8988T (cell line): Measurements from ENCODE around the gene KCTD17.

Experiments
- DNase-seq: peaks from one replicate; pipeline ENCODE4 v3.0.0; 2011

KCTD17 gene

GRCh38 chr22:37083914-37084313, 32.4 kb downstream of the KCTD17 start:
- no peak for DNase-seq

- no peak for DNase-seq
These were observed 32.8 kb downstream of the KCTD17 start for GRCh38 chr22:37084385-37084784.

DNA sequence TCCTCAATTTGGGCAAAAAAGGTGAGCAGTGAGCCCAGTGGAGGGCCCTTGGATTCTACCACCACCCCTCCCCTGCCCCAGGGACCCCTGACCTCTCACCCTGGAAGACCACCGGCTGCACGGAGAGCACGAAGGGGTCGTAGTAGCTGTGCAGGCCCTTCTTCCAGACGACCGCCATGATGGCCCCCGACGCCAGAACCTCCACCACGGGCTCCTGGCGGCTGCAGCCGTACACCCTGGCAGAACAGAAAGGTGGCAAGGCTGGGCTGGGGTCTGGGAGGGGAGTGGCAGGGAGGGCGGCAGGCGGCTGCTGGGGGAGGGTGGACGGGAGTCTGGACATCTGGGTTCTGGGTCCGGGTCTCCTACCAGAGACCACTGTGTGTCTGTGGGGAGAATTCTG, 34.6 kb downstream of the KCTD17 start:
- no peak for DNase-seq

DNA sequence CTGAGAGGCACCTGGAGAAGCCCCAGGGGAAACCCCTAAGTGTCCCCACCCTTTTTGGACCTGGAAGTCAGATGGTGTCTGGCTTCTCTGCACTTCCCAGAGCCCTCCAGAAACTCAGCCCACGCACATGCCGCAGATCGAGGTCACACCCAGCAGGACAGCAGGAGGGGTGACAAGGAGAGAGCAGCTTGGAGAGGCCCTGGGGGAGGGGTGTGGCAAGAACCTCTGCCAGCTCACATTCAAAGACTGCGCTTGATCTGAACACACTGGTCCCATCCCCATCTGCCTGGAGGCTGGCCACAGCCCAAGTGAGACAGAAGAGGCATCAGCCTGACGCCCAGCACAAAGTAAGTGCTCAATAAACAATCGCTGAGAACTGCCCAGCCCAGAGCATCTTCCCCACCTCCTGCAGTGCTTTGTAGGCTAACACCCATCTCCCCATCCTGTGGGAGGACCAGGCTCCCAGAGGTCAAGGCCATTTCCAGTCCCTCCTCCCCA, 36.6 kb downstream of the KCTD17 start:
- no peak for DNase-seq

DNA sequence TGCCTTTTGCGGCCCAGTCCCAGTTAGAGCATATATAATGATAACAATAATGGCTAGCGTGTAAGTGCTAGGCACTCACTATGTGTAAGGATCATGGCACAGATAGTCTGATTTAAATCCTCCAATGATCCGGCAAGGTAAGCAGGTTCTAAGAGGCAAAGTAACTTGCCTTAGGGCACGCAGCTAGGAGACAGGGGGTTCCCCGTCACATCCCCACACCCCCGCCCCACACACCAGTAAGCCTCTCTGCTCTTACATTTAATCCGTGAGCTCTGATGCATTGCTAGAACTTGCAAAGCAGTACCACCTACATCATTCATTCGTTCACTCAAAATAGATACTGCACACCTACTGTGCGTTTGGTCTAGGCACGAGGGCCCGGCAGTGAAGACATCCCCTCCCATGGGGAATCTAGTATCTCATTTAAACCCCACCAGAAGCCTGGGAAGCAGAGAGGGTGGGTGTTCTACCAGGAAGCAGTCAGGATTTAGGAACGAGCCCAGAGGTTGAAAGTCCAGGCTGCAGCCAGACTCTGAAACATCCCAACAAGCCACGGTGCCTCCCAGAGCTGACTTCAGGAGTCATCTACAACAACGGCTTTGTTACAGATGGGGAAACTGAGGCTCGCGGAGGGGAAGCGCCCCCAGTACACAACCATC, 37.3 kb downstream of the KCTD17 start:
- DNase-seq = no peak

DNA sequence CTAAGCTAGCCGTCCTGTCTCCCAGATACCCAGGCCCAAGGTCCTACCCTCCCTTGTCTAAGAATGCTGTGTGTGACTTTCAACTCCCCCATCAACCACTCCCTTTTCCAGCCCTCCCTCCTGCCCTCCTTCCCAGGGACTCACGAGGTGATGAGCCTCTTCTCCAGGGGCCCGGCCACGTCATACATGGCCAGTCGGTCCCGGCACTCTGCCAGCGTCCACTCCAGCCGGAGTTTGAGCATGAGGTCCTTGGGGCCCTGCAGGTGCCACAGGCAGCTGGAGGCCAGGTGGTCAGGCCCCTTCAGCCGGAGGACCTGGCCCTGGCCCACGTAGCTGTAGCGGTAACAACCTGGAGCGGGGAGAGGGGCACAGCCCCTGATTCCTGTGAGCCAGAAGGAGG, 37.9 kb downstream of the KCTD17 start:
- no peak for DNase-seq

GRCh38 chr22:37090920-37091695, 39.6 kb downstream of the KCTD17 start:
- DNase-seq = no peak

DNA sequence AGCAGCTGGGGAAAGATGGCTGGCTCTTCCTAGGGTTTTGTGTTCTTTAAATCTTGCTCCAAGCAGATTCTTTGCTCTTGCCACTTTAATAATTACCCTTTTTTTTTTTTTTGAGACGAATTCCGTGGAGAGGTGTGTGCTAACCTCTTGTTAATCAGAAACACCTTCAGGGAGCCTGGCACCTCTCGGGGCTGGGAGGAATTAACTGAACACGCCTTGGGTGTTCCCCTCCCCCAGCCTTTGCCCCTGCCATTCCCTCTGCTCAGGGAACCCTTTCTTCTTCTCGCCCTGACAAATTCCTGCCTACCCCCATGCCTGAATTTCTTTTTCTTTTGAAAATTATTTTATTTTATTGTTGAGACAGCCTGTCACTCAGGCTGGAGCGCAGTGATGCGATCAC, 40.5 kb downstream of the KCTD17 start:
- no peak for DNase-seq

- DNase-seq = no peak
These were observed 41.5 kb downstream of the KCTD17 start for GRCh38 chr22:37092997-37093396.

- no peak for DNase-seq
These were observed 42.7 kb downstream of the KCTD17 start for GRCh38 chr22:37094239-37094638.

- no peak for DNase-seq
These were observed 43.6 kb downstream of the KCTD17 start for GRCh38 chr22:37095113-37095512.

DNA sequence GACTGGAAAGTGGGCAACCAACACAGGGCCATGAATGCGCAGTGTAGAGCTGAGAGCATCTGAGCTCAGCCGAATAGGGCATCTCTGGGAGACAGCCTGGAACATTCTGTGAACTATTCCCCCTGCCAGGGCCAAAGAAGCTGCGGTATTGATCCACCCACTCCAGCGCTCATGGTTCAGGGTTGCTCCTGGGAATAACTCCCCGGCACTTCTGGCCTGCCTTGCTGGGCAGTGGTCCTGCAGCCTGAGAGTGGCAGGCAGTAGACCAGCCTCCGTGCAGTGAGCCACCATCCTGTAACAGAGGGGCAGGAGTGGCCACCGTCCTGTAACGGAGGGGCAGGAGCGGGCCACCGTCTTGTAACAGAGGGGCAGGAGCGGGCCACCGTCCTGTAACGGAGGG, 45.8 kb downstream of the KCTD17 start:
- DNase-seq = no peak

GRCh38 chr22:37098976-37099591, 47.5 kb downstream of the KCTD17 start:
- no peak for DNase-seq

DNA sequence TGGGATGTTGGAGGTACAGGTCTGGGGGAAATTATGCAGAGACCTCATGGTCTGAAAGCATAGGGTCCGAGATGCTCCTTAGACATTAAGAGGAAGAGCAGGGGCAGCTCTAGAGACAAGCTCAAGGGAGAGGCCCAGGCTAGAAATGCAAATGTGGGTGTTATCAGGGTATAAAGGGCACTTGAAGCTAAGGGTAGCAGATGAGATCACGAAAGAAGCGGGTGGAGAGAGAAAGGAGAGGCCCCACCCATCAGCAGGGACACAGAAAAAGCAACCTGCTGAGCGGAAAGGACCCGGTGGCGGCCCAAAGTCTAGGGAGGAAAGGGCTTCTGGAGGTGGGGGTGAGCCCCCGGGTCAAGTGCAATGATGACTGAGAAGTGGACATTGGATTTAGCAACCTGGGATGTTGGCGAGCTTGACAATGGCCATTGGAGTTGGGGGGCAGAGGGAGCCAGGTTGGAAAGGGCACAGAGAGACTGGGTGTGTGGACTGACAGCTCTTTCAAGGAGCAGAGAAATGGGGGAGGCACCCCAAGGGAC, 49.1 kb downstream of the KCTD17 start:
- no peak for DNase-seq

DNA sequence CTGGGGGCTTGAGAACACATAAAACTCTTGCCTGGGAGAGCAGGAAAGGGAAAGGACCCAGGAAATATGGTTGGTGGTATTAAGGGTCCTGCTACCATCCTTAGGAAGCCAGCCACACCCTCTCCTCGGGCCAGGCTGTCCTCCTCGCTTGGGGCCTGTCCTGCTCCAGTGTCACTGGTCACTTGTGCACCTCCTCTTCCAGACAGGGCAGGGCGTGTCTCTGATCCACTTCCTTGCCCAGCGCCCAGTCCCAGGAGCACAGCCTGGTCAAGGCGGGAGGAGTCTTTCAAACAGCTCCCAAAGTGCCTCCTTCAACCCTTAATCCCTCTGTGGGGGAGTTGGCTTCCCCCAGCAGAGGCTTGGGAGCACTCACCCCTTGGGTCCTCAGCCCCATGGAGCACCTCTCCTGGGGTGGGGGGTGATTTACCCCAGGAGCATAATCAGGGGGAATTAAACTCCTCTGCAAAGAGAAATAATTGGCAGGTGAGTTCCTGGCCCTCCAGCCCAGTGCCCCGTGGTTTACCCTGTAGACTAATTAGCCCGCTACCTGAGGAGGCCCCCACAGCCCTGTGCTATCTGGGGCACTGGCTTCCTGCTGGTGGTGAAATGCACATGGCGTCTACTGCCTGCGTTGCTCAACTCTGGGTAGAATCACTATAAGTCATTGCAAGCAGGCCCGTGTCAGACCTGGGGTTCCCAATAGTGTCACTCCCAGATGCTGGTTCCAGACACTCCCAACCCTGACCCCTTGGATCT, 49.9 kb downstream of the KCTD17 start:
- no peak for DNase-seq

GRCh38 chr22:37103151-37103550, 51.6 kb downstream of the KCTD17 start:
- no peak for DNase-seq

DNA sequence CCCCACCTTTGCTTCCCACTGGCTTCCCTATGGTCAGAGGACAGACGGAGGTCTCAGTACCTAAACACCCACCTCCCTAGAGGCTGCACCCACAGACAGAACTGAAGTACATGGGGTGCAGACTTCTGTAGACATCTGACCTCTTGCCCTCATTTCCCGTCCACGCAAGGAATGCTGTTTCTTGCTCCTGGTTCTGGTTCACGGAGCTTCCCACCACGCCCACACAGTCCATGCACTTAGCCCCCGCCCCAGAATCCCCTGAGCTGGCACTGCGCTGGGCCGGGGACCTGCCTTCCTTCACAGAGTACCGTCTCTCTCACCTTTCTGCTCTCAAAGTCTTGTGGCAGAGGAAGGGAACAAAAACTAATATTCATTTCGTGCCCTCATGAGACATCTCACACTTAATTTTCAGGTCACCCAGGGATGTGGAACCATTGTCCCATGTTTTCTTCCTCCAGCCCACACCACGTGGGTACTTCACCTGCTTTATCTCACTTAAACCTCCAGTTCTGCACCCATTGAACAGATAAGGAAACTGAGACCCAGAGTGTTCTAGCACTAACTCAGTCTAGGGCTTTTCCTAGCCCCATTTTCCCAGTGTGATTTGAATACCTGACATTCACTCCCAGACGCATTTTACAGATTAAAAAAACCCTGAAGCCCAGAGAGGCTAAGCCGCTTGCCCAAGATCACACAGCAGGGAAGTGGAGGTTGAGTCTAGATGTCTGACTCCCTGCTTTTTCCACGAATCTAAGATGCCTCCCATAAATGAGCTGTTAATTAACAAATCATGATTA, 52.3 kb downstream of the KCTD17 start:
- DNase-seq = no peak

- DNase-seq = no peak
These were observed 53.6 kb downstream of the KCTD17 start for GRCh38 chr22:37105154-37105553.

GRCh38 chr22:37105990-37106389, 54.4 kb downstream of the KCTD17 start:
- no peak for DNase-seq

GRCh38 chr22:37107816-37108621, 56.5 kb downstream of the KCTD17 start:
- no peak for DNase-seq

- DNase-seq = no peak
These were observed 57.8 kb downstream of the KCTD17 start, which contains the start of gene TMPRSS6 for GRCh38 chr22:37109242-37109917. TMPRSS6 (minus strand) TSS chr22:37109713; CDS start chr22:37103417, 6,296 bp downstream.
